ENCODE results near the gene DSCAM.

DNA sequence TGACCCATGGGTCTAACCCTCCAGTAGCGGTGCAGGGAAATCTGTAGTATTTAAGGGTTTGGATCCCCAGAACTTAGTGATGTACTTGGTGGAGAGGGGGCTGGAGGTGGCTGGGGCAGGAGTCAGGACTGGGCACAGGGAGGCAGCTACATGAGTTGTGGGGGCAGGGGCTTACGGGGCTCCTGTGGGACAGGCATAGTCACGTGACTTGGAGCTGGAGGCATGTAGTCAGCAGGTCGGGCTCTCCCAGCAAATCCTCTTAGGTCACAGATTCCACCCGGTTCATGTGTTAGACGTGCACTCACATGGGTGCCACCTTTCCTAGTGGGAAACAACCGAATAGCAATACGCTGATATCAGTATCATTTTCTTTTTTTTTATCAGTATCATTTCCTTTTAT, 867.6 kb downstream of the DSCAM start:
- TF ChIP-seq POLR2A (IDR thresholded peaks at IDR 0.05), result no peak
- TF ChIP-seq, protein P1, sequence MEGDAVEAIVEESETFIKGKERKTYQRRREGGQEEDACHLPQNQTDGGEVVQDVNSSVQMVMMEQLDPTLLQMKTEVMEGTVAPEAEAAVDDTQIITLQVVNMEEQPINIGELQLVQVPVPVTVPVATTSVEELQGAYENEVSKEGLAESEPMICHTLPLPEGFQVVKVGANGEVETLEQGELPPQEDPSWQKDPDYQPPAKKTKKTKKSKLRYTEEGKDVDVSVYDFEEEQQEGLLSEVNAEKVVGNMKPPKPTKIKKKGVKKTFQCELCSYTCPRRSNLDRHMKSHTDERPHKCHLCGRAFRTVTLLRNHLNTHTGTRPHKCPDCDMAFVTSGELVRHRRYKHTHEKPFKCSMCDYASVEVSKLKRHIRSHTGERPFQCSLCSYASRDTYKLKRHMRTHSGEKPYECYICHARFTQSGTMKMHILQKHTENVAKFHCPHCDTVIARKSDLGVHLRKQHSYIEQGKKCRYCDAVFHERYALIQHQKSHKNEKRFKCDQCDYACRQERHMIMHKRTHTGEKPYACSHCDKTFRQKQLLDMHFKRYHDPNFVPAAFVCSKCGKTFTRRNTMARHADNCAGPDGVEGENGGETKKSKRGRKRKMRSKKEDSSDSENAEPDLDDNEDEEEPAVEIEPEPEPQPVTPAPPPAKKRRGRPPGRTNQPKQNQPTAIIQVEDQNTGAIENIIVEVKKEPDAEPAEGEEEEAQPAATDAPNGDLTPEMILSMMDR (IDR thresholded peaks at IDR 0.05), result no peak

Data from uterus (tissue), 2 donors.